HG03103 (cell line): ENCODE data around the gene OR6K3.
"Not testable (repeated sequence)": the region's sequence is repeated elsewhere in the genome, so short reads cannot be mapped to it uniquely, and the experiment has no call there.

Source experiments
- ATAC-seq: cut with Tn5 transposase; IDR thresholded peaks from one replicate; pipeline ENCODE4 v1.9.1; 2021; ENCODE audit warnings: low read depth; ENCODE audit not compliant: unreplicated experiment

OR6K3 gene

GRCh38 chr1:158688343-158688742 is 32.2 kb downstream of the OR6K3 start:
- not testable (repeated sequence) for ATAC-seq

- no peak for ATAC-seq
Observed at GRCh38 chr1:158687037-158687436, 33.5 kb downstream of the OR6K3 start.

GRCh38 chr1:158686111-158687009 is 34.2 kb downstream of the OR6K3 start, which contains the start of gene SPTA1:
SPTA1 (minus strand) TSS chr1:158686715; CDS start chr1:158686517, 198 bp downstream.
- ATAC-seq, result no peak

- ATAC-seq, result no peak
Observed at GRCh38 chr1:158685085-158685484, 35.4 kb downstream of the OR6K3 start.

- no peak for ATAC-seq
Observed at GRCh38 chr1:158681606-158682005, 38.9 kb downstream of the OR6K3 start.

GRCh38 chr1:158679289-158679688 is 41.2 kb downstream of the OR6K3 start:
- ATAC-seq, result no peak

- no peak for ATAC-seq
Observed at GRCh38 chr1:158675563-158676323, 44.8 kb downstream of the OR6K3 start.

GRCh38 chr1:158674302-158674701 is 46.2 kb downstream of the OR6K3 start:
- ATAC-seq, result no peak
